KMS-11 (cell line): ENCODE data around the gene SCYGR5.

Source experiments
- H2AFZ ChIP-seq: fragments of 200-600 bp; sonication (generic); 2 replicates; pipeline ENCODE4 v1.6.1; 2016; ENCODE audit warnings: antibody characterized with exemption, mixed run types, low read depth
- H3K27ac ChIP-seq: fragments of 200-600 bp; sonication (generic); 2 replicates; pipeline ENCODE4 v1.6.1; 2016; ENCODE audit warnings: mild to moderate bottlenecking, mixed run types
- H3K27me3 ChIP-seq: fragments of 200-600 bp; sonication (generic); 2 replicates; pipeline ENCODE4 v1.6.1; 2017; ENCODE audit warnings: mild to moderate bottlenecking, low read depth, mixed run types, moderate library complexity; ENCODE audit not compliant: insufficient read depth
- H3K36me3 ChIP-seq: fragments of 200-600 bp; sonication (generic); 2 replicates; pipeline ENCODE4 v1.6.1; 2017; ENCODE audit warnings: mild to moderate bottlenecking, mixed run types; ENCODE audit not compliant: insufficient read depth
- H3K4me1 ChIP-seq: fragments of 200-600 bp; sonication (generic); 2 replicates; pipeline ENCODE4 v1.6.1; 2016; ENCODE audit warnings: mild to moderate bottlenecking, low read depth, mixed run types; ENCODE audit not compliant: poor library complexity, severe bottlenecking
- H3K4me2 ChIP-seq: fragments of 200-600 bp; sonication (generic); 2 replicates; pipeline ENCODE4 v1.7.0; 2016; ENCODE audit warnings: mild to moderate bottlenecking, mixed run types
- H3K4me3 ChIP-seq: fragments of 200-600 bp; sonication (generic); IDR thresholded peaks from 2 replicates; pipeline ENCODE4 v1.6.1; 2017; ENCODE audit warnings: low read depth, low read length, mixed read lengths; ENCODE audit not compliant: insufficient read depth
- H3K79me2 ChIP-seq: fragments of 200-600 bp; sonication (generic); 2 replicates; pipeline ENCODE4 v1.6.1; 2016; ENCODE audit warnings: low read depth, mixed run types; ENCODE audit not compliant: insufficient read depth
- H3K9ac ChIP-seq: fragments of 200-600 bp; sonication (generic); 2 replicates; pipeline ENCODE4 v1.6.1; 2016; ENCODE audit warnings: mild to moderate bottlenecking, mixed run types
- H4K20me1 ChIP-seq: fragments of 200-600 bp; sonication (generic); 2 replicates; pipeline ENCODE4 v1.6.1; 2016; ENCODE audit warnings: mild to moderate bottlenecking, mixed run types; ENCODE audit not compliant: insufficient read depth
- CTCF ChIP-seq: fragments of 200-600 bp; sonication (generic); conservative IDR thresholded peaks from 2 replicates; pipeline ENCODE4 v1.6.1; 2017; ENCODE audit warnings: low read depth, mild to moderate bottlenecking, antibody characterized with exemption, low read length, moderate library complexity, mixed read lengths

Gene SCYGR5

GRCh38 chr2:227632827-227633226 is 33.8 kb upstream of the SCYGR5 start:
- H3K27ac ChIP-seq, result no peak overlapping the region
- no peak for TF ChIP-seq CTCF
- H4K20me1 ChIP-seq, result no peaks in the 10 kb centered on the region
- no peaks in the 10 kb centered on the region for H3K79me2 ChIP-seq
- H3K9ac ChIP-seq, result no peak overlapping the region
- H3K4me1 ChIP-seq, result no peaks in the 10 kb centered on the region
- H3K36me3 ChIP-seq, result no peaks in the 10 kb centered on the region
- H3K27me3 ChIP-seq, result no peaks in the 10 kb centered on the region
- H3K4me2 ChIP-seq, result no peak overlapping the region
- H3K4me3 ChIP-seq, result no peak overlapping the region
- H2AFZ ChIP-seq, result no peak overlapping the region

GRCh38 chr2:227634201-227634600 is 32.4 kb upstream of the SCYGR5 start:
- Histone ChIP-seq H3K9ac (no peak overlapping the region), H3K36me3 (no peaks in the 10 kb centered on the region), H3K79me2 (no peaks in the 10 kb centered on the region), H3K27me3 (no peaks in the 10 kb centered on the region), H3K4me1 (no peaks in the 10 kb centered on the region), H4K20me1 (no peaks in the 10 kb centered on the region), H3K4me3 (no peak overlapping the region), H3K4me2 (no peak overlapping the region), H3K27ac (no peak overlapping the region), H2AFZ (no peak overlapping the region)
- no peak for TF ChIP-seq CTCF

GRCh38 chr2:227642656-227643055 is 23.9 kb upstream of the SCYGR5 start:
- Histone ChIP-seq H2AFZ (no peak overlapping the region), H3K27me3 (no peaks in the 10 kb centered on the region), H4K20me1 (no peaks in the 10 kb centered on the region)

GRCh38 chr2:227643990-227644551 is 22.5 kb upstream of the SCYGR5 start:
- Histone ChIP-seq H3K4me2 (no peak overlapping the region), H3K4me1 (no peaks in the 10 kb centered on the region), H2AFZ (no peak overlapping the region), H3K27ac (no peak overlapping the region), H3K27me3 (no peaks in the 10 kb centered on the region), H3K4me3 (no peak overlapping the region), H4K20me1 (no peaks in the 10 kb centered on the region), H3K9ac (no peak overlapping the region), H3K36me3 (no peaks in the 10 kb centered on the region), H3K79me2 (no peaks in the 10 kb centered on the region)
- no peak for TF ChIP-seq CTCF

More at GRCh38 chr2:227642656-227643055, 23.9 kb upstream of the SCYGR5 start:
- Histone ChIP-seq H3K9ac (no peak overlapping the region), H3K4me3 (no peak overlapping the region), H3K79me2 (no peaks in the 10 kb centered on the region), H3K27ac (no peak overlapping the region), H3K4me1 (no peaks in the 10 kb centered on the region), H3K36me3 (no peaks in the 10 kb centered on the region), H3K4me2 (no peak overlapping the region)
- TF ChIP-seq CTCF, result no peak
